Heart left ventricle (tissue), 16 donors: Measurements from ENCODE around the gene HES5. TPM values are rescaled to one million over a fixed set of nuclear protein-coding genes. Genes with fewer than 3 reads are reported as not detected.

Source experiments
- ATAC-seq, 4 donors: fragments of 200-7000 bp; cut with Tn5 transposase; one replicate each; pipeline ENCODE4 v1.9.1; 2020 to 2022; ENCODE audit warnings: moderate library complexity in 4 of 4, mild to moderate bottlenecking in 3 of 4, moderate number of reproducible peaks in 1 of 4
- DNase-seq, 5 donors: peaks; one replicate each; pipeline ENCODE4 v3.0.0-alpha.2; 2020
- H3K27ac ChIP-seq, 12 donors: fragments of 200-600 bp; sonication (generic) in 4 of 12; one replicate each; pipeline versions ENCODE4 v1.5.0 to v1.8.0; 2016 to 2022; ENCODE audit warnings: mild to moderate bottlenecking in 2 of 12
- H3K27me3 ChIP-seq, 9 donors: fragments of 200-600 bp; sonication (generic) in 2 of 9; one replicate each; pipeline versions ENCODE4 v1.5.1 to v1.8.0; 2016 to 2022; ENCODE audit warnings: mild to moderate bottlenecking in 3 of 9
- H3K36me3 ChIP-seq, 9 donors: fragments of 200-600 bp; sonication (generic) in 2 of 9; one replicate each; pipeline versions ENCODE4 v1.5.0 to v1.8.0; 2018 to 2022; ENCODE audit warnings: mild to moderate bottlenecking in 2 of 9
- H3K4me1 ChIP-seq, 12 donors: fragments of 200-600 bp; sonication (generic) in 4 of 12; one replicate each; pipeline versions ENCODE4 v1.5.0 to v1.8.0; 2016 to 2022; ENCODE audit warnings: mild to moderate bottlenecking in 3 of 12
- H3K4me3 ChIP-seq, 12 donors: fragments of 200-600 bp; sonication (generic) in 4 of 12; one replicate each; pipeline versions ENCODE4 v1.5.0 to v1.8.0; 2017 to 2022; ENCODE audit warnings: mild to moderate bottlenecking in 9 of 12, moderate library complexity in 4 of 12
- H3K9me3 ChIP-seq, 12 donors: fragments of 200-600 bp; sonication (generic) in 4 of 12; one replicate each; pipeline versions ENCODE4 v1.5.0 to v1.8.0; 2016 to 2022; ENCODE audit warnings: mild to moderate bottlenecking in 1 of 12
- POLR2A ChIP-seq, 2 donors: fragments of 450-650 bp; IDR thresholded peaks; one replicate each; pipeline ENCODE4 v1.6.1; 2017; ENCODE audit warnings: antibody characterized with exemption in 2 of 2, mild to moderate bottlenecking in 2 of 2, moderate library complexity in 2 of 2
- WGBS, 4 donors: extraction: QIAGEN DNeasy Blood & Tissue Kit in 2 of 4; methylation state at CpG; one replicate each; pipeline versions ENCODE4 v1.1.5 to v1.1.7; 2013 to 2018; 5-methylcytosine and 5-hydroxymethylcytosine counted together
- intact Hi-C, 10 donors: fragments of 100-400 bp; cut with DNase I; formaldehyde crosslinking; loops; one replicate each; pipeline versions ENCODE4 v1.11.1 to v1.14.2; 2022
- polyA plus RNA-seq, 2 donors: library from polyadenylated mRNA; stranded (reverse); fragments of 200-250 nt; gene quantifications; one replicate each; pipeline ENCODE4 v1.2.3, GENCODE V29; 2013
- total RNA-seq, 9 donors: library from RNA; depleted of rRNA in 2 of 9; stranded (reverse); fragments of >200 nt in 2 of 9; fragmentation: NEBNext Ultra II Directional in 3 of 9; extraction: Animal tissue kit (Norgen Biotek cat#: 25700) in 3 of 9; gene quantifications; one replicate each; pipeline versions ENCODE4 v1.1.0 to v1.2.4, GENCODE V29; 2016 to 2023
- TF ChIP-seq, protein P1 (sequence below), 12 donors: fragments of 200-600 bp; sonication (generic) in 4 of 12; IDR thresholded peaks; one replicate each; pipeline versions ENCODE4 v1.5.0 to v1.8.0; 2018 to 2022; ENCODE audit warnings: antibody characterized with exemption in 12 of 12, mild to moderate bottlenecking in 5 of 12
- donor health status: ischemic (EF 13 %, LVEDD 7.1; RV severe dilation, severe dysfunction).
- donor health status: healthy with polysubstance abuse.
- donor health status: DM: no; HTN: yes; CAD: no.
- donor health status: DM: no; HTN: no; CAD: no.
- donor health status: ischemic (EF 25% LVEDD 6.9; RV normal size, moderate dysfunction).
- donor health status: ischemic (EF 25% LVEDD 5.7; RV mildly dilated, moderate dysfunction).
- donor health status: healthy.
- donor health status: DM: yes; HTN: yes; CAD: no.
- donor health status: ischemic (EF 35%, LVEDD 5.7; RV mildly dilated, moderate dysfunction).
- donor health status: nonischemic (EF 11% LVEDD 7.7; RV severe dilation, severe dysfunction).
- donor health status: DM: yes; HTN: yes; CAD: no.
- donor health status: PGD.
- donor health status: ischemic (EF 29% LVEDD 5.4; RV normal size, mild dysfunction).
- donor health status: nonischemic (EF 23%, LVEDD 6.1; RV moderate dilation, normal function).

Gene HES5
- total and polyA plus RNA-seq, 11 donors: 0.42 to 2.0 (median 1.2) TPM

DNA sequence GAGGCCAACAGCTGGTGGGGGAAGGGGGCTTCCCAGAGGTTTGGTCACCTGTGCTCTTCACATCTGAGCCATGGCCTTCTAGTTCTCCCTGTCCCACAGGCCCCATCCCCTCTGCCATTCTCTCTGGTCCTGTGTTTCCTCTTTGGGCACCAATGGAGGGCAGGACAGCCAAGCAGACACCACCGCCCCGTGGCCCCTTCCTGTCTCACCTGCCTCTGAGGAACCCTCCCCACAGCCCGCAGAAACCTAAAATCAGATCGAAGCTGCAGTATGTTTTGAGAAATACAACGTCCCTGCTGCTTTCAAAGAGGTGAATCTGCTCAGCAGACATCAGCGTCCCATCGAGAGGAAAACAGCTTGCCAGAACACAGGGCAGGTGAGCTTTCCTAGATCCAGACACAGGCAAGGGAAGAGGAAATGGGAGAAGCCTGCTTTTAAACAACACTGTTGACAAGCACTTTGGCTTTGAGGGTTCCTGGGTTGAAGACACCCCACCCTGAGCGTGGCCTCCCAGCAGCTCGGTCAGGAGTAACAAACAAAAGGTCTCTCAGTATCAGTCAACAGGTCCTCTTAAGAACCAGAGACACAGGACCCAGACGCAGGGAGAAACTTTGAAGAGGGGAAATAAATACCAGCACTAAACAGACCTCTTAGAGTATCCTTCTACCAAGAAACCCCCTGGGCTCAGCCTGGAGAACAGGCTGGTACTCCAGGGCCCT is 6.0 kb downstream of the HES5 start:
- no peak for ATAC-seq
- intact Hi-C loops: loop anchor here in 2 of 10 donors (10.0 kb wide), 1 partner anchor 329 kb away; the partner anchor contains the start of gene FAAP20 (in 2 of the 2)

DNA sequence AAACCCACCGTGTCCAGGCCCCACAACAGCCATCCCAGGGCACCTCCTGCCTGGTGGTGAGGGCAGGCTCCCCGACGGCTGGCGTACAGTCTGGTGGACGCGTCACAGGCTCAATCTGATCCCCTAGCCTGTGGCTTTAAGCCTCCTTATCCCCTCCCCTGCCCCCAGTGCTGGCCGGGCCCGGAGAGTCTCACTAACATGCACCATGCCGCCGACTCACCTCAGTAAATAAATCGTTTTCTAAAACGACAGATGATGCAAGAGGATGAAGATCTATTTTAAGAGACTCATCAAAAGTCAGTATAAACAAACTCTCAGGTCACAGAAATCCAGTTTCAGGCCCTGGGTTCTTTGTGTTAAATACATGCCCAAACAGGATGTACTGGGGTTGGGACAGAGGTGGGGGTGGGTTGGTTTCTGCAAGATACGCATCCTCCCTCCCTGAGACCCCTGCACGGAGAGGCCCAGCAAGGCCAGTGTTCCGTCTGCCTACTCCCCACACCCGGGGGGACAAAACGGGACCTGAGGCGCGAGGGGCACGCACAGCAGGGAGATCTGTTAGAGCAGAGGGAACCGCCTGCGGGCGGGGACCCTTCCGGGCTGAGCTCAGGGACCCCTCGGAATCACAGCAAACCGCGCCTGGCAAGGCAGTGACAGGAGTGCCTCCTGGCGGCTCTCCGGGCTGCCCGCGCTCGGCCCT is 6.7 kb downstream of the HES5 start:
- Histone ChIP-seq H3K9me3 (no peaks in the 10 kb centered on the region), H3K4me1 (peaks cover 16 to 54% (median 46%) of the 10 kb centered on the region in 12 donors), H3K27me3 (peaks cover 0 to 6% (median 0%) of the 10 kb centered on the region in 9 donors), H3K4me3 (peak overlapping the region in 3 of 12 donors; percentile 7 to 92 (median 24)), H3K27ac (peak overlapping the region in 1 of 12 donors; percentile 51), H3K36me3 (peaks cover 2 to 43% (median 33%) of the 10 kb centered on the region in 9 donors)
- DNase-seq (no peak), ATAC-seq (no peak)
- intact Hi-C loops: loop anchor here in 2 of 10 donors (10.0 kb wide), 1 partner anchor 329 kb away; the partner anchor contains the start of gene FAAP20 (in 2 of the 2)
- no peak for TF ChIP-seq POLR2A (IDR thresholded peaks at IDR 0.05)
- TF ChIP-seq, protein P1, sequence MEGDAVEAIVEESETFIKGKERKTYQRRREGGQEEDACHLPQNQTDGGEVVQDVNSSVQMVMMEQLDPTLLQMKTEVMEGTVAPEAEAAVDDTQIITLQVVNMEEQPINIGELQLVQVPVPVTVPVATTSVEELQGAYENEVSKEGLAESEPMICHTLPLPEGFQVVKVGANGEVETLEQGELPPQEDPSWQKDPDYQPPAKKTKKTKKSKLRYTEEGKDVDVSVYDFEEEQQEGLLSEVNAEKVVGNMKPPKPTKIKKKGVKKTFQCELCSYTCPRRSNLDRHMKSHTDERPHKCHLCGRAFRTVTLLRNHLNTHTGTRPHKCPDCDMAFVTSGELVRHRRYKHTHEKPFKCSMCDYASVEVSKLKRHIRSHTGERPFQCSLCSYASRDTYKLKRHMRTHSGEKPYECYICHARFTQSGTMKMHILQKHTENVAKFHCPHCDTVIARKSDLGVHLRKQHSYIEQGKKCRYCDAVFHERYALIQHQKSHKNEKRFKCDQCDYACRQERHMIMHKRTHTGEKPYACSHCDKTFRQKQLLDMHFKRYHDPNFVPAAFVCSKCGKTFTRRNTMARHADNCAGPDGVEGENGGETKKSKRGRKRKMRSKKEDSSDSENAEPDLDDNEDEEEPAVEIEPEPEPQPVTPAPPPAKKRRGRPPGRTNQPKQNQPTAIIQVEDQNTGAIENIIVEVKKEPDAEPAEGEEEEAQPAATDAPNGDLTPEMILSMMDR (IDR thresholded peaks at IDR 0.05): no peak
- WGBS, 4 donors: 63 to 66% (median 64%) methylated on average over 24 to 32 of the region's 32 CpGs

More for the DNA sequence above, 6.0 kb downstream of the HES5 start:
- Histone ChIP-seq H3K4me3 (peak overlapping the region in 8 of 12 donors; percentile 7 to 97 (median 86)), H3K4me1 (peaks cover 23 to 62% (median 53%) of the 10 kb centered on the region in 12 donors), H3K27me3 (peaks cover 0 to 13% (median 0%) of the 10 kb centered on the region in 9 donors), H3K9me3 (no peaks in the 10 kb centered on the region), H3K27ac (peak overlapping the region in 1 of 12 donors; percentile 51), H3K36me3 (peaks cover 0 to 36% (median 26%) of the 10 kb centered on the region in 9 donors)
- 63 to 67% (median 65%) methylated on average over 10 of the region's 10 CpGs for WGBS, 4 donors
- TF ChIP-seq, protein P1 (IDR thresholded peaks at IDR 0.05): no peak
- no peak for TF ChIP-seq POLR2A (IDR thresholded peaks at IDR 0.05)
- DNase-seq: no peak

DNA sequence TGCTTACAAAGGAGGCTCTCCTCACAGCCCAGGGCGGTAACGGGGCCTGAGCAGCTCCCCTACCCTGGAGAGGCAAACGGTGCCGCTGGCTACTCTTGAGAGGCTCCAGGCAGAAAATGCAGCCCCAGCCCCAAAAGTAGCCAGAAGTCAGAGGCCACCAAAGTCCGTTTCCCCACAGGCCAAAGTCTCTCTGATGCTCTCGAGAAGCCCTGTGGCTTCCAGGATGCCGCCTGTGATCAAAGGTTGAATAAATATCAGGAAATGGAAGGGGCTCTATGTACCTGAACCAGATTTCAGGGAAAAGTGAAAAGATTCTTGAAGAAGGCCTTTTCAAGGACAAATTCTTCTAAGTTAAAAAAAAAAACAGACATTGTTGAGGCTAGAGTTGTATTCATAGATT is 7.8 kb downstream of the HES5 start:
- Histone ChIP-seq H3K9me3 (no peaks in the 10 kb centered on the region), H3K27ac (no peak overlapping the region), H3K4me1 (peaks cover 14 to 43% (median 36%) of the 10 kb centered on the region in 12 donors), H3K4me3 (no peak overlapping the region), H3K36me3 (peaks cover 2 to 54% (median 44%) of the 10 kb centered on the region in 9 donors), H3K27me3 (no peaks in the 10 kb centered on the region)
- TF ChIP-seq, protein P1 (IDR thresholded peaks at IDR 0.05): no peak
- TF ChIP-seq POLR2A (IDR thresholded peaks at IDR 0.05): no peak
- intact Hi-C loops: loop anchor here in 2 of 10 donors (10.0 kb wide), 1 partner anchor 327 kb away; the partner anchor contains the start of gene FAAP20 (in 2 of the 2)
- ATAC-seq: no peak
- DNase-seq: no peak
- WGBS, 4 donors: 81 to 89% (median 87%) methylated on average over 7 of the region's 7 CpGs

DNA sequence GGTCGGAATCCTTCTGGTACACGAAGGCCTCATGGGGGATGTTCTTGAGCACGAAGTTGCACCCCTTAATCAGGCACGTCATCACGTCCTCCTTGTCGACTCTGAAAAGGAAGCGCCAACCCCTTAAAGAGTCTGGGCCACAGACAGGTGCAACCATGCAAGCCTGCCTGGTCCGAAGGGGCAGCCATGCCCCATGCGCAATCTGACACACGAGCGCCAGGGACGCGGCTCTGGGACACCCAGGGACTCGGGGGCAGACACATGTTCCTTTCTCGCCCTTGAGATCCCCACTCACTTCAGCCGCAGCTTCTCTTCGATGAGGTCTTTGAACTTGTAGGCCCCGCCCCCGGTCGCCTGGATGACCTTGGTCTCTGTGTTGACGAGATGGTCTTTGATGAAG is 9.3 kb downstream of the HES5 start:
- WGBS, 4 donors: 72 to 87% (median 78%) methylated on average over 14 to 21 of the region's 21 CpGs
- TF ChIP-seq, protein P1 (IDR thresholded peaks at IDR 0.05): no peak
- TF ChIP-seq POLR2A (IDR thresholded peaks at IDR 0.05): no peak

More for the DNA sequence above, 9.3 kb downstream of the HES5 start:
- ATAC-seq: no peak
- intact Hi-C loops: loop anchor here in 2 of 10 donors (10.0 kb wide), 1 partner anchor 326 kb away; the partner anchor contains the start of gene FAAP20 (in 2 of the 2)
- no peak overlapping the region for H3K27ac ChIP-seq
- H3K4me1 ChIP-seq: peaks cover 11 to 36% (median 28%) of the 10 kb centered on the region in 12 donors
- DNase-seq: no peak
- no peaks in the 10 kb centered on the region for H3K9me3 ChIP-seq
- H3K36me3 ChIP-seq: peaks cover 2 to 67% (median 57%) of the 10 kb centered on the region in 9 donors
- H3K4me3 ChIP-seq: no peak overlapping the region
- no peaks in the 10 kb centered on the region for H3K27me3 ChIP-seq
